ENCODE results near the gene QSOX2.
"Not testable (repeated sequence)": the region's sequence is repeated elsewhere in the genome, so short reads cannot be mapped to it uniquely, and the experiment has no call there.

QSOX2 gene

DNA sequence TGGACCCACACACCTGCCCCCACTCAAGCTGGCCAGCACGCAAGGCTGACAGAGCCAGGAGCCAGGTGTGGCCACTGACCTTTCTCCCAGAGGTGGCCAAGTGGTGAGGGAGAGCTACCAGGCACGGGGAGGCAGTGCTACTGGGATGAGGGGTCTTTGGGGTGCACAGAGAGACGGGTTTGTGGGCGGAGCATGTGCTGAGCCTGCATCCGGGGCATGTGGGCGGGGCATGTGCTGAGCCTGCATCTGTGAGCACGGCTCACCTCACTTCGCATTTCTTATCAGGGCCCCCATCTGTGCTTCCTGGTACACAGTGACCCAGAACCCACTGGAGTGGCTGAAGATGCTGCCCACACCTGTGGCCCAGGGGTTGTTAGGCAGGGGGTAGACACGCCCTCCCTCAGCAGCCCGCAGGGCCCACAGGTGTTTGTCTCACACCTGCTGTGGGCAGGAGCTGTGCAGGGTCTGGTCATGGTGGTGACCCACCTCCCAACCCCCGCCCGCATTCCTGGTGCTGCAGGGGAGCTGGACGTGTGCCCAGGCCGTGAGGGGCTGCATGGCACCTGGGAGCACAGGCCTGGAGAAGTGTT is 36.8 kb upstream of the QSOX2 start:
- DNase-seq, result no peak

DNA sequence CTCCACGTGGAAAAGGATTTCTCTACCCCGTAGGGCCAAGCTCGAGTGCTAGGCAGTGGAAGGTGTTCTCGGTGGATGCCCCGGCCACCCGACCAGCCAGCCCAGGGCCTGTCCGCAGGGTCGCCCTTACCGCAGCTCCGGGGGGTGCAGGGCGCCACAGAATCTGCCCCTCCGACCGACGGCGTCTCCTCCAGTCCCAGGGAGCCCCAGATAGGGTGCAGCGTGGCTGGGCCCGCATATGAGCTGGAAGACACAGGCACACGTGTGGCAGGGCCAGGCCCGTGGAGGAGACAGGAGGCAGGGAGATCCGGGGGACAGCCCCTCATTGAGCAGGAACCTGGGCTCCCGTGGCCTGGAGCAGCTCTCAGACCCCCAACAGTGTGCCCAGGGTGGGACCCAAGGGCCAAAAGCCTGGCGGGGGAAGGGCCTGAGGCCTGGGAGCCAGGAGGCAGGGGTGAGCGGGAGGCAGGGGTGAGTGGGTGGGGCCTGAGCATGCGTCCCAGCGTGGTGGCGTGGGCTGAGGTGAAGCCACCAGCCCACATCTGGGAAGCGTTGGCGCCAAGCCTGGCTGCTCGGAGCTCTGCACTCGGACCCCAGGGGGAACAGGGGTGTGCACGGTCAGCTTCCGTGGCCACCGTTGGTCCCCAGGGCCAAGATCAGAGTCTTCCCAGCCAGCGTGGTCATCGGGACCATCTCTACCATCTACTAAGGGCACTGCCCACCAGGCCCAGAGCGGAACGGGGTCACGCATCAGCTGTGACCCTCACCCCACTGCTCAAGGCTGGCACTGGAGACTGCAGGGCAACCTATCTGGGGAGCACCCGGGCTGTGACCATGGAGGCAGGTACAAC is 36.0 kb upstream of the QSOX2 start:
- DNase-seq, result no peak

DNA sequence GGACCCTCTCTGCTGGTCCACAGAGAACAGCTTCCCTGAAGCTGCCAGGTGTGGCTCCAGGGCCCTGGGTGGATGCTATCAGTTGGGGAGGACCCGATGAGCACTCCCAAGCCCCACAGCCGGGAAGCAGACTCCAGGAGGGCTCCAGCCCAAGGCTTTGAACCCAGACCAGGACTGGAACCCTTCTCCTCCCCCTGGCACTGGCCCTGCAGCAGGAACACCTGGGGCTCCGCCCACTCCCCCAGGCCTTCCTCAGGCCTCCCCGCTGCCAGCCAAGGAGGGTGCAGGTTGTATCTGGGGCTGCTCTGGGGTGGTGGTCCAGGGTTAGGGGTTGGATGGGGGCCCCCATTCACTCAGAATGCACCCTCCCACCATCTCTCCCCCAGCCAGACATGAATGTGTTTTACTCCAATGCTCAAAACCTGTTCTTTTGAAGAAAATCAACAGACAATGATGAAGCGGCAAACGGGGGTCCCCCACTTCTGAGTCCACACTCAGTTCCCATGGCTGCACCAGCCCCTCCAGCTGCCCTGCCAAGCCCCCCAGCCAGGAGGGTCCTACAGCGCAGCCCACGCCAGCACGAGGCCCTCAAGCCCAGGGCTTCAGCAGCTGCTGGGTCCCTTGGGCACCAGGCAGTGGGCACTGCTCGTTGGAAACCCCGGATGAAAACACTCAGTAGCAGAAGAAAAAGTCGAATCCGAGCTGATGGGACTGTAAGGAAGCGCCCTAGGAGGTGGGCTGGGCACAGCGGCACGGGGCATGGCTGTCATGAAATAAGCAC is 35.1 kb upstream of the QSOX2 start:
- DNase-seq, result no peak

DNA sequence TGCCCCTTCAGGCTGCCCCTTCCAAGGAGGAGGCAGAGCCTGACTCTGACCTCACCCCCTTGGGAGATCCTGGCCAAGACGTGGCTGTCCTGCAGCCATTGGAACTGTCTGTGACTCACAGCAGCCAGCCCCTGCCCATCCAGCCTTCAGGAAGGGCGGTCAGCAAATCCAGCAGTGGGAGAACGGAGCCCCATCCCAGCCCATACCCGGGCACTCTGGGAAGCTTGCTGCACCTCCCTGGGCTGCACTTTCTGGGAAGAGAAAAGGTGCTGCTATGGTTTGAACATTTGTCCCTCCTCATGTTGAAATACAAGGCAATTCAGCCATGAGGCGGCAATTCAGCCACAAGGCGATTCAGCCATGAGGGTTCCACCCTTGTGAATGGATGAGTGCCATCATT is 33.9 kb upstream of the QSOX2 start:
- DNase-seq, result no peak

DNA sequence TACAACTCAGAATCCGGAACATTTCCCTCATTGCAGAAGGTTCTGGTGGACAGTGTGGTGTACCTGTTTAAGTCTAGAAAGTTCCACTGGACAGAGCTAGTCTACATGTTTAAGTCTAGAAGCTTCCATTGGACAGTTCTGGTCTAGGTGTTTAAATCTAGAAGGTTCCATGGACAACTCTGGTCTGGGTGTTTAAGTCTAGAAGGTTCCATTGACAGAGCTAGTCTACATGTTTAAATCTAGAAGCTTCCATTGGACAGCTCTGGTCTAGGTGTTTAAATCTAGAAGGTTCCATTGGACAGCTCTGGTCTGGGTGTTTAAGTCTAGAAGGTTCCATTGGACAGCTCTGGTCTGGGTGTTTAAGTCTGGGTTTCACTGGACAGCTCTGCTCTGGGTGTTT is 33.3 kb upstream of the QSOX2 start:
- no peak for DNase-seq

DNA sequence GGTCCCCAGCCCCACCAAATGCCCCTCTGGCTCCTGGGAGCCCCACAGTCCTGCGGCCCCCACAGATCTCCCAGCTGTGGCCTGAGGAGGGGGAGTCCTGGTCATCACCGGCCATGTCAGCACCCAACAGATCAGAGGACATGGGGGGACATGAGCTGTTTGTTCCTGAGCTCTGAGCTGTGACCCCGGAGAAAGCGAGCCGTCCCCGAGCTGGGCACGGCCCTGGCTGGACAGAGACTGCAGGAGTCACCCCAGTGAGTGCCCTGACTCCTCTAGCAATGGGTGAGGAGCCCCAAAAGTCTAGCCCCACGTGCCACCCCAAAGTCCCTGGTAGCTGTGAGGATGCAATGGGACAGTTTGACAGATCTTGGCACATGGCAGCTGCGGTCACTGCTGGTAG is 32.6 kb upstream of the QSOX2 start:
- DNase-seq, result no peak

DNA sequence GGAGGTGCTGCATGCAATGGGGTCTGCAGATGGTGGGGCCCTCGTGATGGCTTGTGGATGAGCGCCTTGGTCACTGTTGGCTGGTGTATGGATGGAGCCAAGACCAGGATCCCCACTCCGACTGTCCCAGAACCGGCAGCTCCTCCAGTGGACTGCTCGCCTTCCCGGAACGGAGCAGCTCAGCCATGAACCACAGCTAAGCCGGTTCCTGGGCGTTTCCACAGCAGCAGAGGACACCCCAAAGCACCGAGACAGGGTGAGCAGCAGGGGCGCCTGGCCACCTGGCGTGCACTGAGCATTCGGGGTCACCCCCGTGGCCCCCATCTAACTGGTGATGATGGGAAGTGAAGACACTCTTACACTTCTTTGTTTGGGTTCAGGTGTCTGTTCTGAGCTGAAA is 32.1 kb upstream of the QSOX2 start:
- no peak for DNase-seq

DNA sequence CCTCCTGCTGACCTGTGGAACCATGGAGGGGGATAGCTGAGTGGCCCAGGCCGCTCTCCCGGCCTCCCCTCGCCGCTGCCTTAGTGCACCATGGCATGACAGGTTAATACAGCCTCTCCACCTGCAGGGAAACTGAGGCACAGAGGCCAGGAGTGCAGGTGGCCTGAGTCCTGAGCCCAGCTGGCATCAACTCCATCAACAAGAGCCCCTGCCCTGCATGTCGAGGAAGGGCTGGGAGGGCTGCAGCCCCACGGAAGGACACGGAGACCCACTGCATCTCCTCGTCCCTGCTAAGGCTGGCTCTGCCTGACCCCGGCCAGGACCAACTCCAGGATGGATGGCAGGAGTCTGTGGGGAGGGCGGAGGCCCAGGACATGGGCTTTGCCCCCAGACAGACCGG is 31.1 kb upstream of the QSOX2 start:
- DNase-seq, result no peak

DNA sequence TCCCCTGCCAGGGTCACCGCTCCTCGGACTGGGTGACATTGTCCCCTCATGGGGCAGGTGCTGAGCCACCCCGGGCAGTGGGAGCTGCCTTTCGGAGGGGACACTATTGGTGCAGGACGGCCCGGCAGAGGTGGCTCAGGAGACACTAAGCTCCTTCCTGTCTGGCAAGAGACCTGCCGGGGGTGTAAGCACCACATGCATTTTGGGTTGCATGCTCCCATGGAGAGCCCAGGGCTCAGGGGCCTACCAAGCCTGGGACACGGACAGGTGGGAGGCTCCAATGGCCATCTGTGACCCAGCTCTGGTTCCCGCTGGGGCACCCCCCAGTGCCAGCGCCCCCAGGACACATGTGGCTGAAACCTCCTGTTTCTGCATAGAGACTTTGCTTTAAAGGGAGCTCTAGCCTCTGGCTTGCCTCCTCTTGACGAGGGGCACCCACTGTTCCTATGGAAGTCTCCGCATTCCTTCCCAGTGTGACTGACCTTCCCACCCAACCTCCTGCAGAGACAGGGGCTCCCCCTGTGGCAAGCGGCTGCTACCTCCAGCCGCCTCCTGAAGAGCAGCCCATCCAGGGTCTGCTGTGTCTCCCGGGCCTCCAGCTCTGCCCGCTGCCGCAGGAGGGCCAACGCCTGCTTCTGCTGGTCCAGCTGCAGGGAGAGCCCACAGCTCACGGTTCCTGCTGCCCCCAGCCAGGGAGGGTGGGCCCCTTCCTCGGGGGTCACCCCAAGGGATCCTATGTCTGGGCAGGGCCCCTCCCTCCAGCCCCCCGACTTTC is 30.2 kb upstream of the QSOX2 start:
- DNase-seq, result no peak

DNA sequence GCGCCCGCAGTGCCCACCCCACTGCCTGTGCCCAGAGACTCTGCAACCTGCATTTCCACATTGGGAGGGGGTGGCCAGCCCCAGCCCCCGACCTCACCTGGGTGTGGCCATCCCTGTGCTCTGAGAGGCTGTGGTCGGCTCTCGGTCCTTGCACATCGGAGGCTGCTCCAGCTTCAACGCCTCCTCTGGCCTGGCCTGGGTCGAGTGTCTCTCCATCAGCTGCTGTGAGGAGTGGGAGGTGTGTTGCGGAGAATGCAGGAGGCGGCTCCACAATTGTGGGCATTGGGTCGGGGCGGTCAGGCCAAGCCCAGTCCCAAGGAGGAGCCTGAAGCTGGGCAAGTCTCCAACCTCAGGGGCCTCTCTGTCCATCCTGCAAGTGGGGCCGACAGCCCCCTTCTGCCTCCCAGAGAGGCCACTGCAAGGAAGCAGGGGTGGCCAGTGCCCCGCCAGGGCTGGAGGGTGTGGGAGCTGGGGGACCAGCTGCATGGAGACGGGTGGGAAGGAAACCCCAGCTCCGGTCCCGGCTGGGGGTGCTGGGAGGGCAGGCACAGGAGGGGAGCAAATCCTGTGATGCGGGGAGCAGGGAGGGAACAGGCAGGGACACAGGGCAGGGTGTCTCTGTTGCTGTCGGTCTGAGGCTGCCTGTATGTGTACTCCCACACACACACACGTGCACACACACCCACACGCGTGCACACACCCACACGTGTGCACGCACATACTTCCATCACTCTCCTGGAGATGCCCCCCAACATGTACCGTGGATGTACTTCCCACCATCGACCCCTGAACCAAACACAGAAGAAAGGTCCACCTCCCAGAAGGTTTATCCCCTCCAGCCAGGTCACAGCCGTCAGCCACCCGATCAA is 29.4 kb upstream of the QSOX2 start:
- no peak for DNase-seq

DNA sequence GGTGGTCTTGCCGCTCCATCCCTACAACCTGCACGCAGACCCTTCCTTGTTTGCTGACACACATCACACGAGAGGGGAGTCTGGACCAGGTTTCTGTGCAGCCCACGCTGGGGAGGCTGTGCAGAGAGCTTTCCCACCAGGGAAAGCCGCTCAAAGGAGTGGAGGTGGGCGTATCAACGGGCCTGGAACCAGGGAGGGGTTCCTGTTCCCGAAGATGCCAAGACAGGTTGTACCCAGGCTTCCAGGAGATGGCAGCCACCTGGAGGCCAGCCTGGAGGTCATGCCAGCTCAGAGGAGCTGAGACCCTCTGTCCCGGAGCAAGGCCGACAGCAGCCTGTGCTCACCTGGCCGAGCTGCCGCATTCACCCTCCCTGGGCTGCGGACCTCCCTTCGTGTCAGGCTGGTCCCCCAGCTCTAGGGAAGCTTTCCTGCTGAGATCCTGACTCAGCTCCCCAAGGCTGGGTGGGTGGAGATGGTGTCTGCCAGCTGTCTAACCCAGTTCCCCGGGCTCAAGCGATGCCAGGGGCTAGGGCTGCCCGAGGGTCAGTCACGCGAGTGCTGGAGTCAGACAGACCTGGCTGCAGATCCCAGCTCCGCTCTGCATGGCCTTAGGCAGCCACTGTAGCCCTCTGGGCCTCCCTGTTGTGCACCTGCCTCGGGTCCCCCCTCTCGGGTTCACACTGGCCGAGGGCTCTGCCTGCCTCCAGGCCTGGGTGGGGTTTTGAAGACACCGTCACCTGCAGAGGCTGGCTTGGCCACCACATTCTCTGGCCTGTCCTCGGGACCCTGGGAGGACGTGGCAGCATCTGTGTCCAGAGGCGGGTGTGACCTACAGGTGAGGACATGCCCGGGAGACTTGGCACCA is 28.5 kb upstream of the QSOX2 start:
- no peak for DNase-seq

DNA sequence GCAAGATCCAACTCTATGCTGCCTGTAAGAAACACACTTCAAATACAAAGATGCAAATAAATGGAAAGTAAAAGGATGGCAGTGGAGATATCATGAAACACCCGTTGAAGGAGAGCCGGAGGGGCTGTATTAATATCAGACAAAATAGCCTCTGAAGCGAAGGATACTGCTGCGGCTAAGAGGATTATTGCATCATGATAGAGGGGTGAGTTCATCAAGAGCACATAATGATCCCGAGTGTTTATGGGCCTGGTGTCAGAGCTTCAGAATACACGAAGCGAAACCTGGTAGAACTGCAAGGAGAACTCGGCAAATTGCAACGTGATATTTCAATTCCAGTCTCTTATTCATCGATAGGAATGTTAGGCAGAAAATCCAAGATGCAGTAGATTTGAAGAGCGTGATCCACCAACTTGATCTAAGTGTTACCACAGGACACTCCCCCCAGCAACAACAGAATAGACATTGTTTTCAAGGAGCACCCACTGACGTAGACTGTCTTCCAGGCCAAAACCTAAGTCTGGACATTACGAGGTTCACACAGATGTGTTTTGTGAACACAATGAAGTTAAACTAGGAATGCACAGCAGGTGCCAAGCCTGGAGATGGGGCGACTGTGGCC is 27.7 kb upstream of the QSOX2 start:
- no peak for DNase-seq

DNA sequence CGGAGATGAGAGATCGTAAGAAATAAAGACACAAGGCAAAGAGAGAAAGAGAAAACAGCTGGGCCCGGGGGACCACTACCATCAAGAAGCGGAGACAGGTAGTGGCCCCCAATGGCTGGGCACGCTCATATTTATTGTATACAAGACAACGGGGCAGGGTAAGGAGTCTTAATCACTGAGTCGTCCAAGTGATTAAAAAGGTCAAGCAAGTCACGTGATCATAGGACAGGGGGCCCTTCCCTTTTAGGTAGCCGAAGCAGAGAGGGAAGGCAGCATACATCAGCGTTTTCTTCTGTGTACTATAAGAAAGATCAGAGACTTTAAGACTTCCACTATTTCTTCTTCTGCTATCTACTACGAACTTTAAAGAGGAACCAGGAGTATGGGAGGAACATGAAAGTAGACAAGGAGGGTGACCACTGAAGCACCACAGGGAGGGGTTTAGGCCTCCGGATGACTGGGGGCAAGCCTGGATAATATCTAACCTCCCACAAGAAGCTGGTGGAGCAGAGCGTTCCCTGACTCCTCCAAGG is 24.6 kb upstream of the QSOX2 start:
- DNase-seq, result no peak

DNA sequence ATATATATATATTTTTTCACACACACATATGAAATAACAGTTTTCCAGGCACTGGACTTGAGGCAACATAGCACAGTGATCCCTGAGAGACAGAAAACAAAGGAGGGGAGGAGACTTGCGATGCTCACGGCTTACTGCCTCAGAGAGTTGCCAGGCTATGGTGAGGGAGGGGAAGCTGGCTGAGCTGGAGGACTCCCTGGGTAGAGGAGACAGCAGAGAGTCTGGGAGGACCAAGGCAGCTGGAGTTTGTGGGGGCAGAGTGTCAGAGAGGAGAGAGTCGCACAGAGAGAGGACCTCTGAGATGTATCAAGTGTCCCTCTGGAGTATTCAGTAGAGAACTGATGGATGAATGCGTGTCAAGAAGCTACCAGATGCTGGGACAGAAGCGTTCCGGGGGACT is 23.1 kb upstream of the QSOX2 start:
- DNase-seq, result no peak

DNA sequence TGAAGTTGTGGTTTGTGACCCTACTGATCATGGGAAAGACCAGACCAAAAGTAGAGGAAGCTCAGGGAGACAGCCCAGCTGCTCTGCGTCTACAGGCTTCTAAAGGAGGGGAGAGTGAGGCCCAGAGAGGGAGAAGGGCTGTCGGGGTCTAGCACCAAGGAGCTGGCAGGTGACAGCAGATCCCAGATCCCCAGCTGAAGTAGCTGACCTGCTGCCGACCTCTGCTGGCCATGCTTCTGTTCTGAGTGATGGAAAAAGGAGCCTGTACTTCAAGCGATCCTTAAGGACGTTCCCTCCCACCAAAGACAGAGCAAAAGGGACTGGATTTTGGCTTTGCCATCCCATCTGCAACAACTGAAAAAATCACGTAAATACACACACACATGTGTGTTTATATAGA is 22.7 kb upstream of the QSOX2 start:
- DNase-seq, result no peak

DNA sequence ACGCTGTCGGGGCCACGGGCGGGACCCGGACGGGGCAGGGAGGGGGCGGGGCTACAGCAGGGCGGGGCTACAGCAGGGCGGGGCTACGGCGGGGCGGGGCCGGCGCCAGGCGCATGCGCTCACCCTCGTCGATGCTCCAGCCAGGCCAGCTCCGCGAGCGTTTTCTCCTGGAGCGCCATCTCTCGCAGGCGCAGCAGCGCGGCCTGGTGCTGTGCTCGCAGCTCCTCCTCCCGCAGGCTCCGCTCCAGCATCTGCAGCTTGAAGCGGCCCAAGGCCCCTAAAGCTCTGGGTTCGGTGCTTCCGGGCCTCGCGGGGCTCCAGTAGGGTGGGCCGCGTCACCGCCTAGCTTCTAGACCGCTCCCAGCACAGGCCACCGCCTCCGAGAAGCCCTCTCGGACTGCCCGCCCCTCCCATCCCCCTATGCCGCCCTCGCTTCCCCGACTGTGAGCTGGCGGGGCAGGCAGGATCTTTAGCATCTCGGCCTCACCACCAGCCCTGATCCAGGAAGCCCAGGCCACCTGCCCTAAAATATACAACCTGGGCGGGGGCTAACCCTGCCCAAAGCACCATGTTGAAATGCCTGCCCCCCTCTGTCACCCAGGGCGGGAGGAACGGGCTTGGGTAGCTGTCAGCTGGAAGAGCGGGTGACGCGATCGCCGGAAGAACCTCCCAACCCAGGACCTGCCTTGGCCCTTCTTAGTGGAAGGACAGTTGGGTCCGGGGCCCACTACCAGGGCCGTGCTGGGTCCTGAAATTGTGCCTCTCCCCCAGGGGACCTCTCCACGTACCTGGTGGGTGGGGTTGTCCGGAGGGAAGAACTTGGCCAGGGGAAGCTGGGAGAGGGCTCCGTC is 21.9 kb upstream of the QSOX2 start:
- peak; percentile 75 to 76 for DNase-seq

DNA sequence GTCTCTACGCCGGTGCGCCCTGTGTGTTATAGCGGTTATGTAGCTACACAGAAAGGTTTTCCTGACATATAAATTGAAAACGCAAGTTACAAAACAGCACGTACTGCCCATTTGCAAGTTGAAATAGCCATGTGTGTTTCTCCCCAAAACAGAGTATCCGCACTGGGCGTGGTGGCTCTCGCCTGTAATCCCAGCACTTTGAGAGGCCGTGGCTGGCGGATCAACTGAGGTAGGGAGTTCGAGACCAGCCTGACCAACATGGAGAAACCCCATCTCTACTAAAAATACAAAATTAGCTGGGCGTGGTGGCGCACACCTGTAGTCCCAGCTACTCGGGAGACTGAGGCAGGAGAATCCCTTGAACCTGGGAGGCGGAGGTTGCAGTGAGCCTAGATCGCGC is 21.0 kb upstream of the QSOX2 start:
- not testable (repeated sequence) for DNase-seq

DNA sequence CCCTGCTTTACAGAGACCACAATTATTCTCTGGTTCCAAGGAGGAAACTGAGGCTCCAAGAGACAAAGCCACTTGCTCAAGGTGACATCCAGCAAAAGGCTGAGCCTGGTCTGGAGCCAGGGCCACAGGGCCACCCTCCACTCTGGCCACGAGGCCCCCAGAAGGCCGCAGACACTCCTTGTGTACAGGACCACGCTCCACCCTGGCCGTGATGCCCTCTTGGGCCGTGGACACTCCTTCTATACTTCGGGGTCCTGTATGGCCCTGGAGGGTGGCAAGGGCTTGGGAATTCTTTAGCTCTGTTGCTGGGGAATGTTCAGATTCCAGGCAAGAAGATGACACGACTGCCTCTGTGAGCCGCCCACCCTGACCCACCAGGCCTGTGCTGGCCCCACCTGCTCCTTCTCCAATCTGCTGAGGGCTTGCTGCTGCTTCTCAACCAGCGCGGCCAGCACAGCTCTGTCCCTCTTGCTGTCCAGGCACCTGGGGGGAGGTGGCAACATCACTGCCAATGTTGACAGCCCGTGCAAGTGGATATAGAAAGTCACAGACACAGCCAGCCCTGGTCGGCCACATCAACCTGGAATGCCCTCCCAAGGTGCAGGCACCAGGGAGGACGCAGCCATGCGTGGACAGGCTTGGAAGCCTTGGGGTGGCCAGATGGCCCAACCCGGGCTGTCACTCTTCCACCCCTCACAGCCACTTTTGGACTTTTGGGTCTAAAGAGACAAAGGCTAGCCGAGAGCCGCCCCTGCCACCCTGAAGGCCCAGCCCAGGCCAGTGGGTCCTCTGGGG is 20.1 kb upstream of the QSOX2 start:
- DNase-seq, result no peak

Measured in NCI-H2081 (cell line).